BJ (cell line): ENCODE measurements around the gene GORASP2. TPM values are rescaled to one million over a fixed set of nuclear protein-coding genes. Genes with fewer than 3 reads are reported as not detected.

Experiments used
- CTCF ChIA-PET: fragments of 350-600 bp; formaldehyde crosslinking; extraction: SDS; loops from one replicate; lab custom pipeline; 2021; ENCODE audit warnings: antibody characterized with exemption, inconsistent platforms; lab: Yijun Ruan, JAX
- POLR2A ChIA-PET: fragments of 300-600 bp; sonication (Branson Sonifier 250); formaldehyde crosslinking; extraction: SDS; loops from one replicate; lab custom pipeline; 2021; ENCODE audit warnings: antibody characterized with exemption; lab: Charles Lee
- DNase-seq: peaks from one replicate; pipeline ENCODE4 v3.0.0-alpha.2; 2011; ENCODE audit warnings: low read depth
- H3K27me3 ChIP-seq: 2 replicates; pipeline ENCODE4 v1.6.0; 2011; ENCODE audit warnings: low read length; ENCODE audit not compliant: control insufficient read depth, insufficient read depth
- H3K36me3 ChIP-seq: 2 replicates; pipeline ENCODE4 v1.5.1; 2011; ENCODE audit warnings: low read length; ENCODE audit not compliant: control insufficient read depth, insufficient read depth
- H3K4me3 ChIP-seq: 2 replicates; pipeline ENCODE4 v1.5.1; 2011; ENCODE audit warnings: low read depth, mild to moderate bottlenecking, control low read depth, low read length
- polyA plus RNA-seq: library from polyadenylated mRNA; depleted of rRNA; stranded (reverse); fragments of >200 nt; gene quantifications from 2 replicates; pipeline ENCODE4 v1.2.3, GENCODE V29; 2011
- TF ChIP-seq, protein P1 (sequence below): IDR thresholded peaks from 2 replicates; pipeline ENCODE4 v1.5.1; 2011; ENCODE audit warnings: low read depth, mild to moderate bottlenecking, control low read depth, inconsistent platforms, low read length, moderate library complexity; ENCODE audit not compliant: insufficient read depth

GORASP2 gene
- polyA plus RNA-seq, 1 experiment = 194 TPM

DNA sequence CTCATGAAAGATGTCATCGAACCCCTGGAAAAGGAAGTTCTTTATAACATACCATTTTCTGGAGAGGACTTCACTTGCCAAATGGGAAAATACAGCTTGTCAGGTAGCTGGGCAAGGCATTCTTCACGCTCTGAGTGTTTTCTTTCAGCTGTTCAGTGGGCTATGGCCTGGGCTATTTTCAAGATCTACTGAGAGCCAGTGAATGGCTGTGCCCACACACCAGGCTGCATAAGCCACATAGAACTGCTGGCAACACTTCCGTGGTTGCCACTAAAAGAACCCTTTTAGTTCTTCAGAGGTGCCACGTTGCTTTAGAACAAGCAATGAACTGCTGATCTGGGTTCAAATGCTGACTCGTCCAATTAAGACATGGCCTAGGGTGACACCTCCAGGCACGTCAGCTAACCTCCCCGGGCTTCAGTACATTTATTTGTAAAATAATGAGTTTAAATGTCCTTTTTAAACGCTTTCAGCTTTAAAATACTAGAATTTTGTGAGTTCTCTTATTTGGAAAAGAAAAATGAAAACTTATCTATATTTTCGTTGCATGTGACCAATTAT lies 36.6 kb upstream of the GORASP2 start:
- TF ChIP-seq, protein P1, sequence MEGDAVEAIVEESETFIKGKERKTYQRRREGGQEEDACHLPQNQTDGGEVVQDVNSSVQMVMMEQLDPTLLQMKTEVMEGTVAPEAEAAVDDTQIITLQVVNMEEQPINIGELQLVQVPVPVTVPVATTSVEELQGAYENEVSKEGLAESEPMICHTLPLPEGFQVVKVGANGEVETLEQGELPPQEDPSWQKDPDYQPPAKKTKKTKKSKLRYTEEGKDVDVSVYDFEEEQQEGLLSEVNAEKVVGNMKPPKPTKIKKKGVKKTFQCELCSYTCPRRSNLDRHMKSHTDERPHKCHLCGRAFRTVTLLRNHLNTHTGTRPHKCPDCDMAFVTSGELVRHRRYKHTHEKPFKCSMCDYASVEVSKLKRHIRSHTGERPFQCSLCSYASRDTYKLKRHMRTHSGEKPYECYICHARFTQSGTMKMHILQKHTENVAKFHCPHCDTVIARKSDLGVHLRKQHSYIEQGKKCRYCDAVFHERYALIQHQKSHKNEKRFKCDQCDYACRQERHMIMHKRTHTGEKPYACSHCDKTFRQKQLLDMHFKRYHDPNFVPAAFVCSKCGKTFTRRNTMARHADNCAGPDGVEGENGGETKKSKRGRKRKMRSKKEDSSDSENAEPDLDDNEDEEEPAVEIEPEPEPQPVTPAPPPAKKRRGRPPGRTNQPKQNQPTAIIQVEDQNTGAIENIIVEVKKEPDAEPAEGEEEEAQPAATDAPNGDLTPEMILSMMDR = no peak
- no peak for DNase-seq
- Histone ChIP-seq H3K27me3 (no peaks in the 10 kb centered on the region; the same call in none of the 2 replicates), H3K4me3 (no peak overlapping the region), H3K36me3 (no peaks in the 10 kb centered on the region)
- POLR2A ChIA-PET = no interaction called here
- CTCF ChIA-PET = interaction anchor here (0.8 to 1.2 kb wide), 2 partner anchors 9 to 19 kb away, joined by 3 to 4 read pairs; no protein-coding TSS in a partner anchor

DNA sequence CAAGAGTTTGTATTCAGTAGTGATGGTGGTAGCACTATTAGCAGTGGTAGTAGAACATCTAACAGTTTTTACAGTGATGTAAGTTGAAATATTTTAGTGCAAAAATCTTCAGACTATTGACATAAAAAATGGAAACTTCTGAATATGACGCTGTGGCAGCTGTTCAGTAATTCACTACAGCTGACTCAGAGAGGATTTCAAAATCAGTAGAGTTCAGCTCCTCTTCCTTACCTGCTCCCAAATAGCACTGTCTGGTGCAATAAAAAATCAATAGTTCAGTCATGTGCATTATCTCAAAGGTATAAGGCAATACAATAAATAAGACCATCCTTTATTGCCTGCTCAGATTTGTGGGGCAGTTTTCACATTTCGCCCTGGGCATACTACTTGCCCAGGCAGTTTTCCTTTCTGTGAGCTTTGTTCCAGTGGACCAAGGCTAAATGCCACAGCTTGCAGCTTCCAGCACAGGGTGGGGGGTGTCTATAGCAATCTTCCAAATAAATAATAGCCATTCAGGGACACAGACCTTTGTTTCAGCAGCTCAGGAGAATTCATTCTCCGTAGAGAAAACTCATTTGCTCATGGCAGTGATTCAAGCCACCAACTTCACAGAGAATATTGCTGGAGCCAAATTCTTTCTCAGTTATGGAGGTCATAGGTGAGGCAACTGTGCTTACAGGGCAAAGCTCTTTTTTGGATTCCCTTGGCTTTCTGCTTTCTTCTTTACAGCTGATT lies 33.9 kb upstream of the GORASP2 start:
- CTCF ChIA-PET = interaction anchor here (1.1 to 2.5 kb wide), 5 partner anchors 10 to 80 kb away, joined by 3 to 13 read pairs (median 5); partner anchors contain the start of gene GORASP2
- POLR2A ChIA-PET = no interaction called here
- TF ChIP-seq, protein P1 = no peak
- DNase-seq = no peak
- no peaks in the 10 kb centered on the region for H3K36me3 ChIP-seq
- H3K27me3 ChIP-seq = no peaks in the 10 kb centered on the region; the same call in 1 of the 2 replicates
- H3K4me3 ChIP-seq = no peak overlapping the region

DNA sequence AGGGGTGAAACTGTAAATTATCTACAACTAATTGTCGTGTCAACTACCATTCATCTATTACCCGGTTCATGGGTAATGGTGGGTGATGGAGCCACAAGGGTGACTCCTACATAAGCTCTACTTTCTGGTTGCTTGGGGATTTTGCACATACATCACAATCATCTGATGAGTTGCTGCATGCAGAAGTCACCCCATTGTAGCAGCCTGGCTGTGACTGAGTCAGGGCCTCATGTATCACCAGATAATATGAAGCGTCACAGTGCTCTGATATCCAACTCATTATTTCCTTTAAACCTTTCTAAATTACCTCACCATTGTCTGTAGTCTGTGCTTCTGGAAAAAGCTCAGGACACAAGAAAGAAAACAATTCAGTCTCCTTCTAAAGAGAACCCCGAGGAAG lies 32.4 kb upstream of the GORASP2 start:
- TF ChIP-seq, protein P1 = no peak
- POLR2A ChIA-PET = no interaction called here
- no peak overlapping the region for H3K4me3 ChIP-seq
- DNase-seq = no peak
- no peaks in the 10 kb centered on the region for H3K27me3 ChIP-seq
- H3K36me3 ChIP-seq = no peaks in the 10 kb centered on the region
- CTCF ChIA-PET = interaction anchor here (1.3 to 2.5 kb wide), 4 partner anchors 11 to 81 kb away, joined by 3 to 13 read pairs (median 5); no protein-coding TSS in a partner anchor

DNA sequence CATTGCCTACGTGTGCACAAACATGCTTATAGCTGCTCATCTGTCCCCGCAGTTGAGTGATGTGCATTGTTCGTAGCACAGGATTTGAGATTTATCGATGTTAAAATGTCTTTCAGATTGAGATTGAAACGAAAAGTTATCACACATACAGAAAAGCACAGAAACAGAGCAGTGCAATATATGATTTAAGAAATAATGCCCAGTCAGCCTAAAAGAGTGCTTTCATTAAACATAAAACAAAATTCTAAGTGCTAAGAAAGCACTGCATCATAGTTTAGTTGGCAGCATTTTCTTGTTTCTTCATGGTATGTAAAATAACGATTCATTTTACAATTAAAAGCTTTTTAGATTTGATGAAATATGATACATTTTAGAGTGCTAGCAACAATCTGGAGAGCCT lies 31.9 kb upstream of the GORASP2 start:
- TF ChIP-seq, protein P1 = no peak
- H3K36me3 ChIP-seq = no peaks in the 10 kb centered on the region
- ChIA-PET CTCF (interaction anchor here (0.6 to 2.5 kb wide), 2 partner anchors 12 to 1078 kb away, joined by 3 to 13 read pairs; no protein-coding TSS in a partner anchor), POLR2A (no interaction called here)
- DNase-seq = no peak
- H3K27me3 ChIP-seq = no peaks in the 10 kb centered on the region
- no peak overlapping the region for H3K4me3 ChIP-seq

DNA sequence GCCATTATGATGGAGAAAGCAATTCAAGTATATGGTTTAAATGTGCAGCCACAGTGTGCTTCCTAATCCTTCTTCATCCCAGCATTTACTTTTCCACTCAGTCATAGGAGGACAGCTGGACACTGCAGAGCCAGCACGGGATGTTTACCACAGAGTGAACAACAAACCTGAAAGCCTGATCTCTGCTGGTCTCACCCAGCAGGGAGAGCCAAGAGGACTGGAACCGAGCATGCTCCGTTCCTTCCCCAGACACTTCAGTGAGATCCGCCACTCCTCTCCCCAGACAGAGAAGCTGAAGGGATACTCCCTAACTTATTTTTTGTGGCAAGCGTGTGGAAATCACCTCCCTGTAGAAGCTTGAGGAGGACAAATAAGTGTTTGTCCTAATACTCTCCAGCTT lies 23.2 kb upstream of the GORASP2 start:
- DNase-seq = no peak
- ChIA-PET POLR2A (no interaction called here), CTCF (no interaction called here)
- TF ChIP-seq, protein P1 = no peak
- no peaks in the 10 kb centered on the region; the same call in none of the 2 replicates for H3K27me3 ChIP-seq
- H3K4me3 ChIP-seq = no peak overlapping the region
- no peaks in the 10 kb centered on the region for H3K36me3 ChIP-seq
